G401.6 (cell line): ENCODE results near the gene PRDX1.
A peak's percentile ranks its signal among the peaks of the same experiment; 100 is the strongest.
"Not testable (repeated sequence)": the region's sequence is repeated elsewhere in the genome, so short reads cannot be mapped to it uniquely, and the experiment has no call there.

Experiments used
- FAIRE-seq: peaks from 2 replicates; lab custom pipeline; 2012; peaks lifted over from hg19 to GRCh38; lab: Jason Lieb, UNC

PRDX1 gene

DNA sequence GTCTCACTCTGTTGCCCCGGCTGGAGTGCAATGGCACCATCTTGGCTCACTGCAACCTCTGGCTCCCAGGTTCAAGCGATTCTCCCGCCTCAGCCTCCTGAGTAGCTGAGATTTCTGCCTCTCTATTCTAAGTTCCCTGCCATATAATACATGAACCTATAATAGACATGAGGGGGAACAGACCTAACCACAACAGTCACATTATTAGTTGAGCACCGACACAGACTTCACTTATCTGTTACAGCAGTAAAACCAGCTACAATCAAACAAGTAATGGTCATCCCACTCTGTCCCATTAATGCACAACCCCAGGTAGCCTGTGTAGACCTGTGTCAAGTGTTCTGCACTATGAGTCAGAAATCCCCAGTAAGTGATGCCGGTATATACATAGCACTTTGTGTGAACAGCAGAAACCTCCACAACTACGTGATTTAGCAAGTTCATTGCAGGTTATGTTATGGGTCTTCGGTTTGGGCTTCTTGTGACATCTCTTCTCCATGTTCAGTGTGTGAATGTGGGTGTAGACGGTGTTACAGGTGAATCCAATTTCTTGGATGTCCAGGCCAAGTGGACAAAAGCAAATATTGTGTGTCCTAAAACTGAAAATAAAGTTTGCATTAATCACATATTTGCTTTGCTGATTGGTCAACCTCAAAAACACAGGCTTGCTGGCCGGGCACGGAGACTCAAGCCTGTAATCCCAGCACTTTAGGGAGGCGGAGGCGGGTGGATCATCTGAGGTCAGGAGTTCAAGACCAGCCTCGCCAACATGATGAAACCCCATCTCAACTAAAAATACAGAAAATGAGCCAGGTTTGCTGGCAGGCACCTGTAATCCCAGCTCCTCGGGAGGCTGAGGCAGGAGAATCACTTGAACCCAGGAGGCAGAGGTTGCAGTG, 18.0 kb downstream of the PRDX1 start:
- no peak for FAIRE-seq

DNA sequence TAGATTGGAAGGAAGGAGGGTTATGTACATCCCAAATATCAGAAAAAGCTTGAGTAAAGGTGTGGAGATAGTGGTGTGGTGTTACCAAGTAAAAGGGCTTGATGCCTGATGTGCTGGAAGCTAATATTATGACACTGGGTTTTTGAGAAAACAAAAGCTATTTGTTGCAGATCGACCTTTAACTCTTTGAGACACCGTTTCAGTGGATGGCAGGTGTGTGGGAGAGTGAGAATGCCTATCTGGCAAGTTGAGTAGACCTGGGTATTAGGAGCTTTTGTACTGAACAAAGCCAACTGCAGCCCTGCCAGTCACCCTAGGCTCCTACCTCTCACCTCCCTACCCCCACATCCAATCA, 20.2 kb downstream of the PRDX1 start:
- FAIRE-seq = no peak

DNA sequence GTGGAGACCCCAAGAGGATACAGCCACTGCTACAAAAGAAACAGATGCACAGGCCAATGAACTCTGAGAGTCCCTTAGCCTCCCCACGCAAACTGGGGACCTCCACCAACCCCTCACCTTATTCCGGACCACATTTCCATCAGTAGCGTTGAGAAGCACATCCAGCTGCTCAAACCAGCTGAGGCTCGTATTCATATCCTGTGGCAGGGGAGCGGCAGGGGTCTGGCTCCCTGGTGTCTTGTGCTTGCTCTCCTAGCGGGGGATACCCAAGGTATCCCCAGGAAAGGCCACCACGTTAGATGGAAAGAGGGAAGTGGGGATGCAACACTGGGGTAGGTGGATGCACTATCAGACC, 22.3 kb downstream of the PRDX1 start:
- FAIRE-seq = no peak

DNA sequence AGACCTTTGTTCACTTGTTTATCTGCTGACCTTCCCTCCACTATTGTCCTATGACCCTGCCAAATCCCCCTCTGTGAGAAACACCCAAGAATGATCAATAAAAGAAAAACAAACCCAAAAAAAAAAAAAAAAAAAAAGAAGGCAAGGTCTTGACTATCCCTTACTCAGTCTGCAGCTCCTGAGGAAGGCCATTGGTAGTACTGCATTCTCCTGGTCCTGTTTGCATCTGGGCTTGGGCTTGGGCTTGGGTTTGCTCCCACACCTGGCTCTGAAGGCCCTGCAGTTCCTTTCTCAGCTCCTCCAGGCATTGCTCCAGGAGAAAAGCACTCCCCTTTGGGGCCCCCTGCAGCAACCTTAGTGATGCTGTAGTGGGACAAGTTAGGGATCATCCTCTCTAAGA, 23.4 kb downstream of the PRDX1 start:
- FAIRE-seq = no peak

DNA sequence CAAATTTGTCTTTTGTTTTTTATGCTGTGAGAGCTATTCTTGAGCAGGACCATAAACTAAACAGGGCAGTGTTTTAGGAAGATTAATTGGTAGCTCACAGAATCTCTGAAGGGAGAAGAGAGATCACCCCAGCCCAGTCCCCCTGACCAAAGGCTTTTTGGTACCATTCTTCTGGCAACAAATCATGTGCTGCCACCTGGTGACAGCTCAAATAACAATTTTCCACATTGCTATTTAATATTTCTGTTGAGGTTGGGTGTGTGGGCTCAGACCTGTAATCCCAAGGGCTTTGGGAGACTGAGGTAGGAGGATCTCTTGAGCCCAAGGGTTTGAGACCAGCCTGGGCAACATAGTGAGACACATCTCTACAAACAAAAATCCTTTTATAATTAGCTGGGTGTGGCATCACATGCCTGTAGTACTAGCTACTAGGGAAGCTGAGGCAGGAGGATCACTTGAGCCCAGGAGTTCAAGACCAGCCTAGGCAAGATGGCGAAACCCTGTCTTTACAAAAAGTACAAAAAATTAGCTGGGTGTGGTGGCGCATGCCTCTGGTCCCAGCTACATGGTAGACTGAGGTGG, 28.5 kb downstream of the PRDX1 start:
- FAIRE-seq = no peak

DNA sequence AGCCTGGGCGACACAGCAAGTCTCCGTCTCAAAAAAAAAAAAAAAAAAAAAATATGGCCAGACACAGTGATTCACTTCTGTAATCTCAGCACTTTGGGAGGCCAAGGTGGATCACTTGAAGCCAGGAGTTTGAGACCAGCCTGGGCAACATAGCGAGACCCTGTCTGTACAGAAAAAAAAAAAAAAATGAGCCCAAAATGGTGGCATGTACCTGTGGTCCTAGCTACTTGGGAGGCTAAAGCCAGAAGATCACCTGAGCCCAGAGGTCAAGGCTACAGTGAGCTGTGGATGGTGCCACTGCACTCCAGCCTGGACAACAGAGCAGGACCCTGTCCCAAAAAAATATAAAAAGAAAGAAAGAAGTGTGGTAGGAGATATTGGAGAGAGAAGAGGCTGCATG, 29.0 kb downstream of the PRDX1 start:
- no peak for FAIRE-seq

DNA sequence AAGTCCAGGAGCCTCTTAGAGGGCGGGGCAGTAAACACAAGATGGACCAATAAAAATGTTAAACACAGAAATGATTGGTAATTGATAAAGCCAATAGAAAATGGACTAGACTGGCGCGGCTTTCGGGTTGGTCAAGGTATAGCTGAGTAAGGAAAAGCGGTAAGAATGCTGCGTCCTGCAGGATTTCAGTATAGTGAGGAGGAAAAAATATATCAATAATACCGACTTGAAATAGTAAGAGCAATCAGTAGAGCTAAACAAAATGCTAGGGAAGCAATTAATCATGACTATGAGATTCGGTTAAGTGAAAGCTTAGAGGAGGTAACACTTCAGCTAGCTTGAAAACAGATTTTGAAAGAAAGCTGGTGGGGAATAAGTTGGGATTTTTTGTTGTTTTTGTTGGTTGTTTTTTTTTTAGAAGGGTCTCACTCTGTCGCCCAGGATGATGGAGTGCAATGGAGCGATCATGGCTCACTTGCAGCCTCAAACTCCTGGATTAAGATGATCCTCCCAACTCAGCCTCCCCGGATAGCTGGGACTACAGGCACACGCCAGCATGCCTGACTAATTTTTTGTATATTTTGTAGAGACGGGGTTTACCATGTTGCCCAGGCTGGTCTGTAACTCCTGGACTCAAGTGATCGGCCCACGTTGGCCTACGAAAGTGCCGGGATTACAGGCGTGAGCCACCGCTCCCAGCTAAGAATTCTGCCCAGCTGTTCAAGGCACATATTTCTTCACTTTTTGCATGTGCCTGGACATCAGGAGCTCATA, 30.0 kb downstream of the PRDX1 start:
- no peak for FAIRE-seq

DNA sequence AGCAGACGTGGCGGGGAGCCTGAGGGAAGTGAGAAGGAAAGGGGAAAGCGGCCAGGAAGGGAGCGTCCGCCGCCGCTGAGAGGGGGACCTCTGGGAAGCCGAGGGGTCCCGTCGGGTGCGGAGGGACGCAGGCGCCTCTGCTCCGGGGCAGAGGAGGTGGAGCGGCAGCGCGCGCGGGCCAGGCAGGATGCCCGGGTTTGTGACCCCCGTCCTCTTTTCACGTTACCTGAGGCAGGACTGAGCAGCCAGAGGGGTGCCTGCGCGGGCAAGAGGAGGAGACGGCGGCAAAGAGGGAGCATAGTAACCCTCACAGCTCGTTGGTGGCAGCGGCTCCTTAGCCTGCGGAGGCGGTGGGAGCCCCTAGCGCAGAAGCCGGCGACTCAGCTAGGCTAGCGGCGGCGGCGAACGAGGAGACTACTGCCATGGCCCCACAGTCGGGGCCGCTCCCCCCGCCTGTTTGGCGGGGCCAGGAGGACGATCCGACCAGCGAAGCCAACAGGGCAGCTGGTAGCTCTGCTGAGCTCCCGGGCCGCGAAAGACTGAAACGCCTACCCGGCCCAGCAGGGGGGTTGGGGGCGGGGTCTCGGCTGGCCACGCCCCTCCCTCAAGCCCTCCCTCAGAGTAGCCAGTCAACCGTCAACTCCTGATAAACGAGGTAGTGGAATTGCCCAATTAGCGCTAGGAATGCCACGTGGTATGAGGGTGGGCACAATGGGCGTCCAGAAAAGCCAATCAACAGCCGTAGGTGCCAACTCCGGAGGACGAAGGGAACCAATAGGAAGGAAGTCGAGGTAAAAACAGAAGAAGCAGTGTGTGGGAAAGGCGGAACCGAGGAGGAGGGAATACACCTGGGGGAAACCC, 30.8 kb downstream of the PRDX1 start, which contains the start of gene TESK2:
TSS of gene TESK2 (minus strand) at position 538 of the 861 bp plus-strand sequence. CDS start 33,378 bp downstream, outside the sequence.
- peak; percentile 100 for FAIRE-seq

DNA sequence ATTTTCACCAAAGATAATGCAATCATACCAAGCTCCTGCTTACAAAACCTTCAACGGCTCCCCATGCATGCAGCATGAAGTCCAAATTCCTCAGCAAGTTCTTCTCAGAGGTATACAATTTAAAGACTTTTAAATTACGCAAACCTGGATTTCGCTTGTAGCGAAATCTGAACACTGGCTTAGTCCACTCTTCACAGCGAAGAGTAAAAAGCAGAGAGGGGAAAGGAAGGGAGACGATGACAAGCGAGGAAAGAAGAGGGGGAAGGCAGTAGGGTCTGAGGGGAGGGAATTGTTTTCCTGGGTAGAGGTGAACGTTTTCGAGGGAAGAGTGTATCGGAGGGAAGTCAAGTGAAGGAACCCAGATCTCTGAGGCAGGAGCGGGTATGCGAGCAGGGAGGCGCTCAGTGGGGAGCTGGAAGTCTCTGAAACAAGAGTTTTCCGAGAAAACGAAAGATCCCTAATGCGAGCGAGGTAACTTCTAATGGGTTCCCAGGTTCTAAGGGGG, 31.5 kb downstream of the PRDX1 start:
- FAIRE-seq = no peak

DNA sequence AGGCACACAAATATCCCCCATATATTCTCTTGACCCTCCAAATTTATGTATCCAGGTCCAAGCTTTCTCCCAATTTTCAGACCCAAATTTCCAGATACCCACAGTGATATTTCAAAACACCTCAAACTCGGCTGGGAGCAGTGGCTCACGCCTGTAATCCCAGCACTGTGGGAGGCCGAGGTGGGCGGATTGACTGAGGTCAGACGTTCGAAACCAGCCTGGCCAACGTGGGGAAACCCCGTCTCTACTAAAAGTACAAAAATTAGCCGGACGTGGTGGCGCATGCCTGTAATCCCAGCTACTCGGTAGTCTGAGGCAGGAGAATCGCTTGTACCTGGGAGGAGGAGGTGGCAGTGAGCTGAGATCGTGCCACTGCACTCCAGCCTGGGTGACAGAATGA, 32.3 kb downstream of the PRDX1 start:
- not testable (repeated sequence) for FAIRE-seq

DNA sequence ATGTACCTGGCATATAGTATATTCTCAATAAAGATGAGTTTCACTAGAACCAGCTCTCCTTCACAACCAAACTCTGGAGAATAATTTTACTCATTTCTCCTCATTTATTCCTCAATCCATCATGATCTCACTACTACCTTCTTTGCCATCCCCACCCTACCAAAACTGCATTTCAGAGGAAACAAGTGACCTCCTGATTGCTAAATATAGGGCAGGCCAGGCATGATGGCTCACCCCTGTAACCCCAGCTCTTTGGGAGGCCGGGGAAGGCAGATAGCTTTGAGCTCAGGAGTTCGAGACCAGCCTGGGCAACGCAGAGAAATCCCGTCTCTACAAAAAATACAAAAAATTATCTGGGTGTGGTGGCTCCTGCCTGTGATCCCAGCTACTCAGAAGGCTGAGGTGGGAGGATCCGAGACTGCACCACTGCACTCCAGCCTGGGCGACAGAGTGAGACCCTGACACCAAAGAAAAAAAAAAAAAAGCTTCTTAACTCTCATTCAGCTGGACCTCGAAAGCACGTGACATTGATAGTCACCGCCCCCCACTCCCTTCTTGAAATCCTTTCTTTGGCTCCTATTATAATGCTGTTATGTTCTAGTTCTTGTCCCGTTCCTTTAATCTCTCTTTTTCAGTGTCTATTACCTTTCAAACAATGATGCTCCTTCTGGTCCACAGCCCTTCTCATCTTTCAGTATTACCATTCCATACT, 32.9 kb downstream of the PRDX1 start:
- FAIRE-seq = no peak

DNA sequence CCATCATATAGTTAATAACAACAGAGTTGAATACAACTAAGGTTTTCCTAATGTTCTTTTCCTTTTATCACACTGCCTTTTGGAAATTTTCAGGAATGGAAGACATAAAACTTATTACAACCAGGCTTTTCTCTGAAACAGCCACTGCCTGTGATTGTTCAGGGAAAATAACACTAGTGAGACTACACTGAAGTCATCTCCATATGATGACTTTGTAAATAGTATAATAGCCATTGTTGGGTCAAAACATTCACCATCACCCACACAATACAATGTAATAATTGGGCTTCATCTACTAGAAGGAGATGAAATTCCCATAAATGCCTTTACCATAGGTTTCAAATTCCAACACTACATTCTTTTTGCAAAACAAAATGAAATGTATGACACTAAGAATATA, 35.7 kb downstream of the PRDX1 start:
- FAIRE-seq = no peak

DNA sequence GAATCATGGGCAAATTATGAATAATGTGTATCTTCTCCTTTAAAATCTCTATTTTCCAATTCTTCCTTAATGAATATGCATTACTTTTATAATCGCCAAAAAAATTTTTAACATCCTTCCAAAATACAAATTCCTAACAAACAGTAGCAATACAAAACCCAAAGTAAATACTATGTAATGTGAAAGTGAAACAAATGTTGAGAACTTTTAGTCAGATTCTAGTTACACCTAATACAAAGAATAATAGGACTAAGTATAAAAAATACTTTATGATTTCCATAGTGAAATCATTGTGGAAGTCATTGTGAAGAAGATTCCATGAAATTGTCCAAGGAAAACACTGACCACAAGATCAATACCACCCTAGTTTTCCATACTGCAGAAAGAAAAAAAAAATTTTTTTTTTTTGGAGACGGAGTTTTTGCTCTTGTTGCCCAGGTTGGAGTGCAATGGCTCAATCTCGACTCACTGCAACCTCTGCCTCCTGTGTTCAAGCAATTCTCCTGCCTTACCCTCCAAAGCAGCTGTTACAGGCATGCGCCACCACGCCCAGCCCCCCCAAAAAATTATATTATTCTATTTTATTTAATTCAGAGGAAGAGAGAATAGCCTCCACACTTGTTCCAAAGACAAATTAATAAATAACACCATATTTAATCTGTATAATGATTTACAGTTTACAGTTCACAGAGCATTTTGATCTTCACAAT, 42.5 kb downstream of the PRDX1 start:
- FAIRE-seq = peak; percentile 66

DNA sequence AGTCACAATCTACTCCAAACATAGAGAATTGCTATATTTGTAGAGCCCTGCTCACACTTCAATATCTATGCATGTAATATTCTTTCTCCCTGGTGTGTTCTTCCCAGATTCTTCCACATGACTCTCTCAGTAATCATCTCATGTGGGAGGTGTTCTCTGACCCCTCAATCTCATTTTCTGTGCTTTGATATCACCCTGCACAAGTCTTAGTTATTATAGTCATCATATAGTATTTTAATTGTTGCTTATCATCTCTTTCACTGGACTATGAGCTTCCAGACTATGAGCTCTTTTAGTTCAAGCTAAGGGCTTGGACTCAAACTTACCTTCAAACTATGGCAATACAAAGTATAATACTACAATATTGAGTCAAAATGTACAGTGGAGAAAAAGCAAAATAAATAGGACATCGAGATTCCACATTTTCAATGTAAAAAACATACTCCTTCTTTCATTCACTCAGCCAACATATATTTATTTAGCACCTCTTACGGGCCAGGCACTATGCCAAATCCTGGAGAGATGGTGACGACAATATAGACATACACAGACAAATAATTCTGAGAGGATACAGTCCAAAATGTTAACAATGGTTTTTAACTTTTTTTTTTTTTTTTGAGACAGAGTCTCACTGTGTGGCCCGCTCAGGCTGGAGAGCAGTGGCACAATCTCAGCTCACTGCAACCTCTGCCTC, 43.4 kb downstream of the PRDX1 start:
- FAIRE-seq = no peak

DNA sequence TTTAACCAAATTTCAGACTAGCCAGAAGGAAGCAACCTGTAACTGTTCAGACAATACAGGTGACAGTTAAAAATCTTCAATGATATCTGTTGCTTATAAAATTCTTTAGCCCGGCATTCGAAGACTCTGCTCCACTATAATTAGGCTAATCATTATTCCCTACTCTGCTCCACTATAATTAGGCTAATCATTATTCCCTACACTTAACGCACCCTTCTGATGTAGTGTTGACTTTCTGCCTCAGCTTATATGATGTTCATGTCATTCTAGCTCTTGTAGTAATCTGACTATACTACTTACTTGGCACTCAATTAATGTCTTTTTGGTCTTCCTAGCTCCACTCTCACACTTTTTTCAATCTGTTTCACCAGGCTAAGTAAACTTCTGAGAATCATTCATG, 44.0 kb downstream of the PRDX1 start:
- FAIRE-seq = no peak

DNA sequence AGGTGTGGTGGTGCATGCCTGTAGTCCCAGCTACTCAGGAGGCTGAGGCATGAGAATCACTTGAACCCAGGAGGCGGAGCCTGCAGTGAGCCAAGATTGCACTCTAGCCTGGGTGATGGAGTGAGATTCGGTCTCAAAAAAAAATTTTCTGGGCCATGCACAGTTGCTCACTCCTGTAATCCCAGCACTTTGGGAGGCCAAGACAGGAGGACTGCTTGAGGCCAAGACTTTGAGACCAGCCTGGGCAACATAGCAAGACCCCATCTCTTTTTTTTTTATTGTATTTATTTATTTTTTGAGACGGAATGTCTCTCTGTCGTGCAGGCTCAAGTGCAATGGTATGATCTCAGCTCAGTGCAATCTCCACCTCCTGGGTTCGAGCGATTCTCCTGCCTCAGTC, 47.5 kb downstream of the PRDX1 start:
- FAIRE-seq = not testable (repeated sequence)

DNA sequence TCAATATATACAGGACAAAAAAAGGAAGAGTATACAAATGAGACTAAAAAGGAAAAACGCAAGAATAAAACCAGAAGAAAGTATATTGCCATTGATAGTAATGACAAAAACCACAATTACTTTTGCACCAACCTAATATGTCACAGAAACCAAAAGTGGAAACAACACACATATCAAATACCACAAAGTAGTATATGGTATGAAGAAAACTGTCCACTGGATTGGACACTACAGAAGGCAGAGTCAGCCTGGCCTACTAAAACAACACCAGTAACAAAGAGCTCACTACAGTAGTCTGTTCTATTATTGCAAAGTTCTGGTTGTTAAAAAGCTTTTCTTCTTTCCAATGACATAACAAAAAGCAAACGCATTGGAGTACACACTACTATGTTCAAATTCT, 48.4 kb downstream of the PRDX1 start:
- FAIRE-seq = no peak

DNA sequence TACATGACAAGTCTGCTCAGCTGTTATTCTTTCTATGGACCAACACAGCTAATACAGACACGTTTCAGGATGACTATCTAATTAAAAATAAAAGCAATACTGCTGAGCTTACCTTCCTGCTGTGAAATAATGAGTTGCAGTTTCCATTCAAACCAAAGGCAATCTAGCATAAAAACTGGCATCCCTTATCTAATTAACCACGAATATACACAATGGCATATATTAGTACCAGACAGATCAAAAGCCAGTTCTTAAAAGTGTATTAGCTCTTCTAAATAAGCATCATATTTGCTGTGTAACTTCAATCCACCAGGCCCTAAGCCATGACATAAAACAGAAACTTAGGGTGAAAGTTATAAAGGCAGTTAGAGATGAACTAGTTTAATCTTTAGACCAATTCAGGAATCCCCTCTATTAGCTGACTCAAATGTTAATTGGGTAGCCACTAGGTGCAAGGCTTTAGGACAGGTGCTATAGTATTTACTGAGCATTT, 51.3 kb downstream of the PRDX1 start:
- FAIRE-seq = no peak

DNA sequence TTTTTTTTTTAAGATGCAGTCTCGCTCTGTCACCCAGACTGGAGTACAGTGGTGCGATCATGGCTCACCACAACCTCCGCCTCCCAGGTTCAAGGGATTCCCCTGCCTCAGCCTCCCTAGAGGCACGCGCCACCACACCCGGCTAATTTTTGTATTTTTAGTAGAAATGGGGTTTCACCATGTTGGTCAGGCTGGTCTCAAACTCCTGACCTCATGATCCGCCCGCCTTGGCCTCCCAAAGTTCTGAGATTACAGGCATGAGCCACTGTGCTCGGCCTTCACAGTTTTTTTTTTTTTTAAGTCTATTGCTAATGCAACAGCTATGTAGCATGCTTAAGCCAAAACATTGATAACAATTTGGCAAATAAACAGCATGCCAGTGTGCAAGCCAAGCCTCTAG, 54.3 kb downstream of the PRDX1 start:
- not testable (repeated sequence) for FAIRE-seq

DNA sequence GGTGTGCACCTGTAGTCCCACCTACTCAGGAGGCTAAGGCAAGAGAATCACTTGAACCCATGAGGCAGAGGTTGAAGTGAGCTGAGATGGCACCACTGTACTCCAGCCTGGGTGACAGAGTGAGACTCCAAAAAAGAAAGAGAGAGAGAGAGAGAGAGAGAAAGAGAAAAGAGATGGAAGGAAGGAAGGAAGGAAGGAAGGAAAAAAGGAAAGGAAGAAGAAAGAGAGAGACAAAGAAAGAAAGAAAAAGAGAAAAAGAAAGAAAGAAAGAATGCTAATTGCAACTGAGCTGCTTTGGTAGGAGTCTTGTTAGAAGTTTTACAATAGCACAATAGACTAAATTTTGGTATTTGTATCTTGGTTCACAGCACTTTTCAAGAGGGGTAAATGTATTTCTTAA, 56.4 kb downstream of the PRDX1 start:
- FAIRE-seq = no peak
